SH-SY5Y (cell line): Measurements from ENCODE around the gene HCLS1.

Source experiments
- GATA2 ChIP-seq: IDR thresholded peaks from 2 replicates; pipeline ENCODE4 v1.6.1; 2011; ENCODE audit warnings: mild to moderate bottlenecking, low read depth, low read length
- GATA3 ChIP-seq: IDR thresholded peaks from 2 replicates; pipeline ENCODE4 v1.6.1; 2011; ENCODE audit warnings: low read depth, mild to moderate bottlenecking, low read length, moderate library complexity

GRCh38 chr3:121690777-121691405 is 30.2 kb upstream of the HCLS1 start:
- TF ChIP-seq GATA2: no peak
- TF ChIP-seq GATA3: no peak
